ENCODE results near the gene AP5M1. TPM values are rescaled to one million over a fixed set of nuclear protein-coding genes. Genes with fewer than 3 reads are reported as not detected.
A peak's percentile ranks its signal among the peaks of the same experiment; 100 is the strongest.

AP5M1 gene
- total and polyA plus RNA-seq, 2 of the 13 experiments (the other 11 are each of a cell fraction or from before 2014, with no cell fraction given) = 14.8 to 35.0 TPM

- TF ChIP-seq, protein P1, sequence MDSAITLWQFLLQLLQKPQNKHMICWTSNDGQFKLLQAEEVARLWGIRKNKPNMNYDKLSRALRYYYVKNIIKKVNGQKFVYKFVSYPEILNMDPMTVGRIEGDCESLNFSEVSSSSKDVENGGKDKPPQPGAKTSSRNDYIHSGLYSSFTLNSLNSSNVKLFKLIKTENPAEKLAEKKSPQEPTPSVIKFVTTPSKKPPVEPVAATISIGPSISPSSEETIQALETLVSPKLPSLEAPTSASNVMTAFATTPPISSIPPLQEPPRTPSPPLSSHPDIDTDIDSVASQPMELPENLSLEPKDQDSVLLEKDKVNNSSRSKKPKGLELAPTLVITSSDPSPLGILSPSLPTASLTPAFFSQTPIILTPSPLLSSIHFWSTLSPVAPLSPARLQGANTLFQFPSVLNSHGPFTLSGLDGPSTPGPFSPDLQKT (CRISPR knock-in tag; IDR thresholded peaks at IDR 0.05; ENCODE audit: borderline replicate concordance) = no peak
- TF ChIP-seq ZC3H4 (CRISPR knock-in tag; IDR thresholded peaks at IDR 0.05; ENCODE audit: borderline replicate concordance) = no peak
- TF ChIP-seq ETV5 (CRISPR knock-in tag; IDR thresholded peaks at IDR 0.05; ENCODE audit: borderline replicate concordance) = peak; percentile 85
- no peak for TF ChIP-seq ZNF615 (CRISPR knock-in tag; IDR thresholded peaks at IDR 0.05; ENCODE audit: borderline replicate concordance)
- TF ChIP-seq FIP1L1 (IDR thresholded peaks at IDR 0.05; ENCODE audit: borderline replicate concordance, insufficient read depth, low read depth, low read length) = no peak
- TF ChIP-seq ZEB1 (IDR thresholded peaks at IDR 0.05; ENCODE audit: insufficient replicate concordance, low read depth) = peak; percentile 25
- no peak for TF ChIP-seq ZNF10 (CRISPR knock-in tag; IDR thresholded peaks at IDR 0.05; ENCODE audit: borderline replicate concordance, low read depth)
- TF ChIP-seq CEBPB (IDR thresholded peaks at IDR 0.05; ENCODE audit: borderline replicate concordance, low read depth, low read length) = no peak
- peak; percentile 34; the same call in 1 of the 2 replicates for TF ChIP-seq RAD21 (CRISPR knock-in tag; IDR thresholded peaks at IDR 0.05)
- TF ChIP-seq THAP11 (CRISPR knock-in tag; IDR thresholded peaks at IDR 0.05) = peak; percentile 79
- no peak for TF ChIP-seq LCORL (IDR thresholded peaks at IDR 0.05)
- TF ChIP-seq LCORL (CRISPR knock-in tag; IDR thresholded peaks at IDR 0.05) = peak; percentile 70
- no peak for TF ChIP-seq HES4 (CRISPR knock-in tag; IDR thresholded peaks at IDR 0.05; ENCODE audit: borderline replicate concordance)
- peak; percentile 40; the same call in 1 of the 2 replicates for TF ChIP-seq TARDBP (CRISPR knock-in tag; IDR thresholded peaks at IDR 0.05)
- peak; percentile 61; the same call in 1 of the 2 replicates for TF ChIP-seq ZNF292 (CRISPR knock-in tag; IDR thresholded peaks at IDR 0.05; ENCODE audit: borderline replicate concordance, low read depth)
- TF ChIP-seq, protein P2, sequence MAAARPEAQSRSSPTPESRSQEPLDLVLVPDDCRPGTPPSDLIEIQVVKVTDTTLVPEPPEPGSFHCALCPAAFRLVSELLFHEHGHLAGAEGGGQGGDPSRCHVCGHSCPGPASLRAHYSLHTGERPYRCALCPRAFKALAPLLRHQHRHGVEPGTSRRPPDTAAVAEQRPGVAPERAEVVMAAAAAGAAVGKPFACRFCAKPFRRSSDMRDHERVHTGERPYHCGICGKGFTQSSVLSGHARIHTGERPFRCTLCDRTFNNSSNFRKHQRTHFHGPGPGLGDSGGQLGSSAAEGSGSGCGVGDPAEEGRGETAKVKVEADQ (CRISPR knock-in tag; IDR thresholded peaks at IDR 0.05; ENCODE audit: borderline replicate concordance) = peak; percentile 62; the same call in 1 of the 2 replicates
- TF ChIP-seq ZNF709 (CRISPR knock-in tag; IDR thresholded peaks at IDR 0.05) = peak; percentile 76; the same call in 1 of the 2 replicates
- TF ChIP-seq ZSCAN9 (CRISPR knock-in tag; IDR thresholded peaks at IDR 0.05; ENCODE audit: borderline replicate concordance) = peak; percentile 70
- TF ChIP-seq AFF4 (CRISPR knock-in tag; IDR thresholded peaks at IDR 0.05) = no peak
- no peak for TF ChIP-seq ZNF660 (CRISPR knock-in tag; IDR thresholded peaks at IDR 0.05; ENCODE audit: borderline replicate concordance, low read depth)
- TF ChIP-seq PHB2 (IDR thresholded peaks at IDR 0.05; ENCODE audit: partially characterized antibody) = no peak
- no peak for TF ChIP-seq RFX5 (IDR thresholded peaks at IDR 0.05; ENCODE audit: low read depth, low read length)
These were observed at the start of gene AP5M1, which contains the start of gene EXOC5 (continued) for GRCh38 chr14:57268161-57269069.
